PC-3 (cell line): ENCODE results near the gene ZNF423. TPM values are rescaled to one million over a fixed set of nuclear protein-coding genes. Genes with fewer than 3 reads are reported as not detected.

Experiments
- ATAC-seq: fragments of 200-7000 bp; cut with Tn5 transposase; 2 replicates; pipeline ENCODE4 v1.9.1; 2020; ENCODE audit warnings: mild to moderate bottlenecking, moderate library complexity
- BruUV-seq: library from RNA; stranded (reverse); fragments of 400-500 nt; replicated peaks from 2 replicates; lab custom pipeline; 2021; lab: Mats Ljungman, UMichigan
- CTCF ChIA-PET: fragments of 300-600 bp; sonication (Branson Sonifier 250); formaldehyde crosslinking; loops from one replicate; lab custom pipeline; 2022; ENCODE audit warnings: antibody characterized with exemption; lab: Charles Lee
- POLR2A ChIA-PET: fragments of 300-600 bp; sonication (Branson Sonifier 250); formaldehyde crosslinking; loops from one replicate; lab custom pipeline; 2022; ENCODE audit warnings: antibody characterized with exemption; ENCODE audit not compliant: unreplicated experiment; lab: Charles Lee
- DNase-seq: peaks from one replicate; pipeline ENCODE4 v3.0.0-alpha.2; 2015
- H2AFZ ChIP-seq: fragments of 300-600 bp; sonication (generic); 2 replicates; pipeline ENCODE4 v1.6.0; 2016; ENCODE audit warnings: antibody characterized with exemption, low read length
- H3F3A ChIP-seq: fragments of 300-600 bp; sonication (generic); one replicate; pipeline ENCODE4 v1.6.0; 2017; ENCODE audit warnings: antibody characterized with exemption, low read length, control low read depth, mild to moderate bottlenecking; ENCODE audit not compliant: unreplicated experiment
- H3K27ac ChIP-seq: fragments of 300-600 bp; sonication (generic); 2 replicates; pipeline ENCODE4 v1.5.1; 2016; ENCODE audit warnings: mild to moderate bottlenecking, low read length
- H3K27me3 ChIP-seq: fragments of 300-600 bp; sonication (generic); 2 replicates; pipeline ENCODE4 v1.6.1; 2016; ENCODE audit warnings: low read length, mixed read lengths
- H3K36me3 ChIP-seq: fragments of 300-600 bp; sonication (generic); 2 replicates; pipeline ENCODE4 v1.6.1; 2016; ENCODE audit warnings: low read depth, mixed run types, low read length, mixed read lengths
- H3K4me1 ChIP-seq: fragments of 300-600 bp; sonication (generic); 2 replicates; pipeline ENCODE4 v1.5.1; 2016; ENCODE audit warnings: low read length; ENCODE audit not compliant: insufficient read depth
- H3K4me2 ChIP-seq: fragments of 300-600 bp; sonication (generic); 2 replicates; pipeline ENCODE4 v1.6.0; 2016; ENCODE audit warnings: low read length
- H3K4me3 ChIP-seq: fragments of 300-600 bp; sonication (generic); 2 replicates; pipeline ENCODE4 v1.5.1; 2016; ENCODE audit warnings: mild to moderate bottlenecking, low read length, mixed read lengths
- H3K79me2 ChIP-seq: fragments of 300-600 bp; sonication (generic); 2 replicates; pipeline ENCODE4 v1.6.1; 2017; ENCODE audit warnings: low read length, mixed read lengths
- H3K9ac ChIP-seq: fragments of 300-600 bp; sonication (generic); 2 replicates; pipeline ENCODE4 v1.6.0; 2016; ENCODE audit warnings: mild to moderate bottlenecking, low read length
- H3K9me2 ChIP-seq: fragments of 300-600 bp; sonication (generic); replicated peaks from 2 replicates; pipeline ENCODE4 v1.6.1; 2016; ENCODE audit warnings: mixed run types, low read length, mixed read lengths
- H3K9me3 ChIP-seq: fragments of 300-600 bp; sonication (generic); 2 replicates; pipeline ENCODE4 v1.6.1; 2016; ENCODE audit warnings: low read length, mixed read lengths
- H4K20me1 ChIP-seq: fragments of 300-600 bp; sonication (generic); 2 replicates; pipeline ENCODE4 v1.6.1; 2016; ENCODE audit warnings: low read length, mixed read lengths
- CTCF ChIP-seq: fragments of 300-600 bp; sonication (generic); conservative IDR thresholded peaks from 2 replicates; pipeline ENCODE4 v1.5.1; 2017; ENCODE audit warnings: antibody characterized with exemption, low read depth, mild to moderate bottlenecking, low read length
- EZH2 ChIP-seq: fragments of 300-600 bp; sonication (generic); IDR thresholded peaks from one replicate; pipeline ENCODE4 v1.6.1; 2017; ENCODE audit warnings: antibody characterized with exemption, mild to moderate bottlenecking, low read length; ENCODE audit not compliant: unreplicated experiment
- EZH2phosphoT487 ChIP-seq: fragments of 300-600 bp; sonication (generic); IDR thresholded peaks from 2 replicates; pipeline ENCODE4 v1.6.1; 2018; ENCODE audit warnings: mild to moderate bottlenecking, antibody characterized with exemption, low read length, borderline replicate concordance
- intact Hi-C: fragments of 100-400 bp; cut with micrococcal nuclease; formaldehyde crosslinking; loops from 2 replicates; pipeline ENCODE4 v1.9.0; 2023
- total RNA-seq: library from RNA; depleted of rRNA; stranded (reverse); fragments of >200 nt; gene quantifications from 2 replicates; pipeline ENCODE4 v1.2.3, GENCODE V29; 2014

ZNF423 gene
- total RNA-seq, 1 experiment from 2014 or later: not detected

- Histone ChIP-seq H3F3A (no peaks in the 10 kb centered on the region), H4K20me1 (no peaks in the 10 kb centered on the region), H3K4me2 (no peak overlapping the region), H2AFZ (no peak overlapping the region), H3K9me2 (no peaks in the 10 kb centered on the region), H3K9me3 (no peaks in the 10 kb centered on the region), H3K9ac (no peak overlapping the region), H3K27me3 (peaks cover 47% of the 10 kb centered on the region), H3K36me3 (no peaks in the 10 kb centered on the region), H3K27ac (no peak overlapping the region), H3K4me1 (no peaks in the 10 kb centered on the region), H3K4me3 (no peak overlapping the region), H3K79me2 (no peaks in the 10 kb centered on the region)
- BruUV-seq: no TSS peak
- intact Hi-C loops: no loop called here
- no peak for ATAC-seq
- CTCF ChIA-PET: no interaction called here
- POLR2A ChIA-PET: no interaction called here
- TF ChIP-seq EZH2phosphoT487 (no peak), CTCF (no peak), EZH2 (no peak)
- DNase-seq: no peak
Measured at GRCh38 chr16:49604602-49605001, 251.3 kb downstream of the ZNF423 start.

GRCh38 chr16:49603956-49604355 lies 252.0 kb downstream of the ZNF423 start:
- ChIA-PET CTCF (no interaction called here), POLR2A (no interaction called here)
- ATAC-seq: no peak
- H3K36me3 ChIP-seq: no peaks in the 10 kb centered on the region
- peaks cover 51% of the 10 kb centered on the region for H3K27me3 ChIP-seq
- DNase-seq: no peak
- H3K9me3 ChIP-seq: no peaks in the 10 kb centered on the region
- no peaks in the 10 kb centered on the region for H3K79me2 ChIP-seq
- H3F3A ChIP-seq: no peaks in the 10 kb centered on the region
- no peak overlapping the region for H3K4me3 ChIP-seq
- H4K20me1 ChIP-seq: no peaks in the 10 kb centered on the region
- no peak overlapping the region for H3K9ac ChIP-seq
- H3K4me2 ChIP-seq: no peak overlapping the region
- intact Hi-C loops: no loop called here
- no peaks in the 10 kb centered on the region for H3K9me2 ChIP-seq
- no TSS peak for BruUV-seq
- H2AFZ ChIP-seq: no peak overlapping the region
- no peaks in the 10 kb centered on the region for H3K4me1 ChIP-seq
- TF ChIP-seq CTCF: no peak
- no peak for TF ChIP-seq EZH2phosphoT487
- TF ChIP-seq EZH2: no peak
- H3K27ac ChIP-seq: no peak overlapping the region

GRCh38 chr16:49602976-49603310 lies 253.0 kb downstream of the ZNF423 start:
- no TSS peak for BruUV-seq

More at GRCh38 chr16:49602976-49603310, 253.0 kb downstream of the ZNF423 start:
- Histone ChIP-seq H3K4me1 (no peaks in the 10 kb centered on the region), H3K79me2 (no peaks in the 10 kb centered on the region), H3K27me3 (peaks cover 53% of the 10 kb centered on the region), H3K4me3 (no peak overlapping the region), H3K36me3 (no peaks in the 10 kb centered on the region), H3K9me3 (no peaks in the 10 kb centered on the region), H4K20me1 (no peaks in the 10 kb centered on the region), H3F3A (no peaks in the 10 kb centered on the region), H2AFZ (no peak overlapping the region), H3K9ac (no peak overlapping the region), H3K9me2 (no peaks in the 10 kb centered on the region), H3K27ac (no peak overlapping the region), H3K4me2 (no peak overlapping the region)
- ATAC-seq: no peak
- CTCF ChIA-PET: no interaction called here
- intact Hi-C loops: no loop called here
- POLR2A ChIA-PET: no interaction called here
- DNase-seq: no peak
- TF ChIP-seq CTCF (no peak), EZH2 (no peak), EZH2phosphoT487 (no peak)
